DMS53 treated with DMSO at 0.1 percent for 48 hours (cell line): Measurements from ENCODE around the gene BRD4.

Experiments
- DNase-seq: peaks from one replicate; lab custom pipeline; 2025; ENCODE audit not compliant: unreplicated experiment; lab: John Stamatoyannopoulos, UW

The BRD4 gene

GRCh38 chr19:15291548-15292021, 40.8 kb downstream of the BRD4 start:
- no peak for DNase-seq

DNA sequence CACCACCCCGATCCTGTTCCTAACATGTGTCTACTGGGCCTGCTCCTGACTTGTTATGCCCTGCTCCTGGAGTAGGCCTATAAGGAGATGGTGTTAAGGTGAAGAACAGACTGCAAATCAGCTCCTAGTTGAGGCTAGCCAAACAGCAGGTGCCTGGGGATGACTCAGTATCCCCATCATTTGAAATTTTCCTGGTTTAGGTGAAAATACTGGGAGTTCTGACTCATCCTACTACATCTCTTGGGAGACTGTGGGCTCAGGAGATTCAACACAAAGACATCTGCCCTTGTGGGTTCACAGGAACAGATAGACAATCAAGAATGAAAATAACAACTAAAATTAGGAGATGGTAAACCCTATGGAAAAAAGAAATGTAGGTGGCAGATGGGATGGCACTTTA, 41.2 kb downstream of the BRD4 start:
- DNase-seq, result no peak

GRCh38 chr19:15290166-15290565, 42.2 kb downstream of the BRD4 start:
- DNase-seq, result no peak

DNA sequence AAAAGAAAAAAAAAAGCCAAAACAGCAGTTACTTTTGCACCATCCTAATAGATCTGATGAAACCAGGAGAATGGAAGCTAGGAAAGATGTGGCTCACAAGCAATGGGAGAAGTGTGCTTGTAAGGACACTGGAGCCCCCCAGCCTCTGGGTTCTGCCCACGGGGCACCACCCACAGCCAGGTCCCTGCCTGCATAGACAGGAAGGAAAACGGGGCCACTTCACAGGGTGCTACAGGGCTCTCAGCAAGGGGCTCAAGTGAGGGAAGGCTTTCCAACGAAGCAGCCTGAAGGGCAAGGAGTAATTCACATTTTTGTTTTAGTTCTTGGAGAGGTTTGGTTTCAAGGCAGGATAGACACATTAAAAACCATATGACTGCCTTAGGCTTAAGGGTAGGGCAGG, 42.7 kb downstream of the BRD4 start:
- DNase-seq, result no peak

DNA sequence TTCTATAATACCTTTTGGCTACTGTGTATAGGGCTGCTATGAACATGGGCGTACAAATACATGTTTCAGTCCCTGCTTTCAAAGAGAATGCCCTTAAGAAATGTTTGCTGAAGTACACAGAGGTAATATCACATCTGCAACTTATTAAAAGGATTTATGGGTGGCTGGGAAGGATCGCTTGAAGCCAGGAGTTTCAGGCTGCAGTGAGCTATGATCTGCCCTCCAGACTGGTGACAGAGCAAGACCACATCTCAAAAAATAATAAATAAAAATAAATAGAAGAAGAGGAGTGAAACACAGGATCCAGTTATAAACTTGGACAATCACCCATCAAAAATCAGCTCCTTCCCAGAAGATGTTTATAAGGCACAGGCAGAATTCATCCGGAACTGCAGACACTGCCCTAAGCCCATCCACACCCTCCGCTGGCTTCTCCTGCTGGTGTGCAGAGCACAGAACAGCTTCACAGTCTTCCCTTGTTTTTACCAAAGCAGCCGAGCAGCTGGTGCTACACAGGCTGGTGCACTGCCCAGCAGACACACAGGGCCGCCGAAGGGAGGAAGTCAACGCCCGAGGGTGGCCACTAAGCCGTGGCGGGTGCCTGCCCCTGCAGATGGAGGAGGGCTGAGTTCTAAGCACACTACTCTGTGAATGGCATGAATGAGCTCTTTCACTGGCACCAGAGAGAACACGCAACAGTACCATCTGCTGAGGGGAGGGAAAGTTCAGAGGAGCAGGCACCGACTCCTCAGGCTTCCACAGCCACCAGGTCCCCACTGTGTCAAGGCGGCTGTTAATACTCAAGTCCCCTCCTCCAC, 44.0 kb downstream of the BRD4 start:
- no peak for DNase-seq

DNA sequence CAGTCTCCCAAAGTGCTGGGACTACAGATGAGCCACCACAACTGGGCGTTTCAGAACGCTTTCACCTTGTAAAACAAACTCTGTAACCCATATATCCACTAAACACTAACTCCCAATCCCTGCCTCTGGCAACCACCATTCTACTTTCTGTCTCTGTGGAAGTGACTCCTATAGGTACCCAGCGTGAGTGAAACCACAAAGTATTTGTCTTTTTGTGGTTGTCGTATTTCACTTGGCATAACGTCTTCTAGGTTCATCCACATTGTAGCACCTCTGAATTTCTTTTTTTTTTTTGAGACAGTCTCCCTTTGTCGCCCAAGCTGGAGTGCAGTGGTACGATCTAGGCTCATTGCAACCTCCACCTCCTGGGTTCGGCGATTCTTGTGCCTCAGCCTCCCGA, 44.8 kb downstream of the BRD4 start:
- no peak for DNase-seq

GRCh38 chr19:15286688-15287365, 45.5 kb downstream of the BRD4 start:
- DNase-seq, result no peak

- DNase-seq, result no peak
Observed at GRCh38 chr19:15285896-15286591, 46.3 kb downstream of the BRD4 start.

GRCh38 chr19:15284896-15285295, 47.4 kb downstream of the BRD4 start:
- no peak for DNase-seq

DNA sequence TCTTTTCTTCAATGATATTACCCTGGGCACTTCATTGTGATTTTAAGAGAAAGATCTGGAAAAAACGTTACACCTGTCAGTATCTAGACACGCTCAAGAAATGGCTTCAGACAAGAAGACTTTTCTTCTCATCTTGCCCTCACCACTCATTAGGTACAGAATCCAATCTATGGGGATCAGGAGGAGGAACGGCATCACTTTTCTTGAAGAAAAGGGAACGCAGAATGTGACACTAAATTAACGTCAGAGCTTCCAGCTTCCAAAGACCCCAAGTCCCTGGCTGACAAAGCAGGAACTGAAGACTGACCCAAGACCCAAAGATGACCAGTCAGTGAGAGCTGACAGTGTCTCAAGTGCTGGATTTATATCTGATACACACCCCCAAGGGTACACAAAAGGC, 48.2 kb downstream of the BRD4 start:
- no peak for DNase-seq

DNA sequence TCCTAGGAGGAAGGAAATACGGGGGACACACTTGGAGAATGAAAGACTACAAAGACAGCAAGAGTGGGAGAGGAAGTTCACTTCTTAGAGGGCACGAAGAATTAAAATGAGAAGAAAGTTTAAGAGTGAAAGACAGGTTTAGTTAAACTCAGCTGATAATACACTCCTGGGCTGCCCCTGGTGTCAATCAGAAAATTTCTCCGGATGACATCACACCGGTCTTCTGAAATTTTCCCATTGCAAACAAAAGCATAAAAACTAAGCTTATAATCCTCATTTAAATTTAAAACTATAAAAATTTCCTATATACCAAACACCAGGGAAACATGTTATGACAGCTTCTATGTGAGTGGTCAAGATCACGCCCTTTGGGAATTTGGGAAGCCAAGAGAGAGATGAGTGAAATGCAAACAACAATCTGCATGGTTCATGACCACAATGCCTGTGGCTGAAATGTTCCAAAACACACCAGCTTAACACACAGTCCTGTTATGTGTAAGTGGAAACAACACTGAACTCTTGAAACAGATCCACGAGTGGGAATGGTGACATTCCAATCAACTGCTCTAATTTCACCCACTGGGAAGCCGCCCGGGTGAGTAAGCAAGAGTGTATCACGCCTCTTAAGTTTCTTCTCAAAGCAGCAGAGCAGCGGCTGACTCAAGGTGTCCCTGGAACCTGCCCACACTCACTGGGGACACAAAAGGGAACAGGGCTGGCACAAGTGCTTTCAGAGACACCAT, 49.0 kb downstream of the BRD4 start:
- no peak for DNase-seq

DNA sequence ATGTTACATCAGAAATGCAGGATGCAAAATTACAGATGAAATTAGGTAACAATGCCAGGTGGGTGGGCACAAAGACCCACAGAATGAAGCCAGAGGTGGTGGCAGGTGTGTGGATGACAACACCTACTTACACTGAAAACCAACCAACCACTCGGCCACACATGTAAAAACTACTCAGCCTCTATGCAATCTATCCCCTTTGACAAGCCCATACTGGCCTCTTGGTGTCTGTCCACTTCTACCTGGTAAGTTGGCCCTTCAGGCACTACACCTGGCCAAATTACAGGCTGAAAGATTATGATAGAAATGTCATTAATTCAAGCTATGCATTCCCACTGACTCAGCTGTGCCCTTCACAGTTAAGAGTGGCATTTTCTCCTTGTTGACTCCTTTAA, 50.0 kb downstream of the BRD4 start:
- DNase-seq, result no peak

GRCh38 chr19:15280915-15281683, 51.2 kb downstream of the BRD4 start:
- DNase-seq, result peak; percentile 57

DNA sequence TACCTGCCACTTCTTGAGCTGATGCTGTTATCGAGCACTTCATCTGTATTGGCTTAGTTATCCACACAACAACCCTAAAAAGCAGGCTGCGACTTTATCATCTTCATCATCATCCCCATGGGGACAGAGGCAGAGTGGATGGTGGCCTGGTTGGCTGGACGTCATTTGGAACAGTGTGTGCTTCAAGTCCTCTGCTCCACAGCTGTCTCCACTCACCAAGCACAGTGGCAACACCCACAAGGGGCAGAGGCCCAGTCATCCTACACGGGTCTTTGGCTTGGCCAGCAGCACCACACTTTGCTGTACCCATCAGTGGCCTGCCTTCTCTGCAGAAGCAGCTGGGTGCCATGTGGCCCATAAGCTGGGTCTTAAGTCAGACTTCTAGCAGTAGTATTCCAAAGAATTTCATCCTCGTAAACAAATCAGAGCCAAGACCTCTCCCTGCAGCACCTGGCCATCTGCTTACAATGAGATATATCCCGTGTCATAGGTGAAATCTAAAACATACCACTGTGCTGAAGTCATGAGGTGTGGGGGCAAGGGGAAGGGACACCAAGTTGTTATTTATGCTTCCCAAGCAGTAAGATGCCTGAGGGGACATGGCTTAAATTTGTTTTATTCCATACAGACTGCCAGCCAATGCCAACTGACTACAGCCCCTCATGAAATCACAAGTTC, 52.2 kb downstream of the BRD4 start:
- DNase-seq, result no peak

DNA sequence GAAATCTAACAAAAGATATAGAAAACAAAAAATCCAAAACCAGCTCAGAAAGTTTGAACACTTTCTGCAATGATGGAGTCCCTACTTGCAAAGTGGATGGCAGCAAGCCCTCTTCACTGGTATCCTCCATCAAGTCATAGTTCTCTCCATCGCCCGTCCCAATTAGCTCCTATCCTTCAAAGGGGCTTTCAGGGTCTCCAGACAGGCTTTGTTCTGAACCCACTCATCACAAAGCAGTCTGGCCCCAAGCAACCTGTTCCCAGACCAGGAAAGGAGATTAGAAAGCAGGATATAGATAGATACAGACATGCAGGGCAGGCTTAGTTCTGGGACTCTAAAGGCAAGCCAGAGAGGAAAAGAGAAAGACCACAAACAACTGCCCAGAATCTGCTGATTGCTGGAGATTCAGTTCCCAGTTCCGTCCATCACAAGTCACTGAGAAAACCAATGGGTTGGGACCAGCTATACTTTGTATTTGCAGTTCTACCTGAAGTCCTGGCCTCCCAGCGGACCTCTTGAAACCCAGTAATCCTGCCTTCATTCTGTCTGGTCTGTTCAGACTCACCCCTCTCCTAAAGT, 52.9 kb downstream of the BRD4 start:
- no peak for DNase-seq

- DNase-seq, result no peak
Observed at GRCh38 chr19:15276620-15277215, 55.6 kb downstream of the BRD4 start.

- no peak for DNase-seq
Observed at GRCh38 chr19:15274477-15274876, 57.9 kb downstream of the BRD4 start.

DNA sequence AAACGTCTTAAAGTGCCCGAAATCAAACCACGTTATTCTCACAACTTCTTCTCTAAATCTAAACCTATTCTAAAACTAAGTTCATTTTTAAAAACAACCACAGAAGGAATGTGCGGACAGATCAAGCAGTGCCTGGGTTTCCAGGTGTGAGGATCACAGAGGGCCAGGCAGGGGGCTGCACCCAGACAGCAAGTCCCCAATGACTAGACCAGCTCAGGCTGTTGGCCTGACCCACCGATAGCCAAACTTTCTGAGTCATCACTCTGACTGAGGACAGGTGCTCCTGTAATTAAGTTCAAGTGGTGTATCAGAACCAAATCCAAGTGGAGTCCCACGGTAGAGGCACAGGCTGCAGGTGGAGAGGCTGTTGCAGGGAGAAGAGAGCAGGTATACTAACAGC, 62.5 kb downstream of the BRD4 start:
- DNase-seq, result no peak

DNA sequence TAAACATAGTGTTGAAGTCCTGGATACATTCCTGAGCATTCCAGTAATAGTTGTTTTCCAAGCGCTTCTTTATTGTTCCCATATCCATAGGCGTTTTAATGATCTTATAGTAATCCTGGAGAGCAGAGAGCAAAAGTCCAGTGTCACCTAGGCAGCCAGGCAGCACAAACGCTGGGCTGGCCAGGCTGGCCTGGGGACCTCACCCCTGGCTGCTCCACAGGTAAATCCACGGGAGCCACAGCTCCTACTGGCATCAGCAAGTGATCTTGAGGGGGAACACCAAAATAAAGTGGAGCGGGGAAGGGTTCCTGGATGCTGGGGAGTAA, 63.4 kb downstream of the BRD4 start:
- DNase-seq, result no peak
